Activated T-helper 1 cell treated with Interleukin-2 at 50 U/mL for 16 hours (primary cell): ENCODE measurements around the gene NRP1.

ENCODE experiments used
- DNase-seq: peaks from one replicate; pipeline ENCODE4 v3.0.0-alpha.2; 2020; ENCODE audit warnings: low read depth

Gene NRP1

DNA sequence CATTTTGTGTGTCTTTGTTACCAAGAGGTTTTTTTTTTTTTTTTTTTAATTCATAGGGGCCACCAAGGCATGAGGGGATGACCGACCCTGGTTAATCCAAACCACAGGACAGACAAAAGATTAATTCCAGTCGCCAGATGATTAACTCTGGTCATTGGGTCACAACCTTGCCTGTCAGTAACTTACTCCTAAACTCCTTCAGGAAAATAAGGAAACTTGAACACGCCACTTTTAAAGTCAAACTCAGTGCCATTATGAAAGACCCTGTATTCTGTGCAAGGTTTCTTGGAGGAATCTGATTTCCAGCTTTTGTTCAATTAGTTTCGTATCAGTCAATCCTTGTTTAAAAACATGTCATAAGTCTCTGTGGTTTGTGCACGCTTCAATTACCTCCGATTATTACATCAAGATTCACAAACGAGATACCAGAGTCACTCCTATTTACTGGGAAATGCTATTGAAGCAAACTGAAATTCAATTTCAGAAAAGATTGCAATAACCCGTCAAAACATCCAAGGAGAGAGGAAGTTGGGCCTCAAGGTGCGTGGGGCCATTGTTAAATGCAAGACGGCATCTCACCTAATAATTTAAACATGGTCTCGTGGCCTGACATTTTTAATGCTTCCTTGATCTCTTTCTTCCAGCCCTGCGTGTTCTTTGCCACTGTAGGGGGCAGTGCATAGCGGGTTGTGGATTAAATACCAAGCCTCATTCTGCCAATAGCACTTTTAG, 44.0 kb downstream of the NRP1 start:
- no peak for DNase-seq

DNA sequence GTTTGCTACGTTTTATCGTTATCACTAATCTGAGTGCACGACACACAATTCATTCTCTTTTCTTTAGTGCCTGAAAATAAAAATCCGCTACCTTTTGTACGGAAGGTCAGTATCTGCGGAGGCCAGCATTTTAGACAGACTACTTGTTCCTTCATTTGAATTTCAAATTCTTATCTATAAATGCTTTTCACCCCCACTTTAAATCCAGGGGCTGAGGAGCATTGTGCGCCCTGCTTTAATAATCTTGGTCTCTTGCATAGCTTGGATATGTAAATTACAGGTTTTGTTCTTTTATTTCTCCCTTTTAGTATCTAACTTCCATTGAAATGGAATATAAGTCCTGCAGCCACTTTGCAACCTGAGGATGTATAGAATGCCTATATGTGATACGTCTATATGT, 44.7 kb downstream of the NRP1 start:
- DNase-seq: no peak

DNA sequence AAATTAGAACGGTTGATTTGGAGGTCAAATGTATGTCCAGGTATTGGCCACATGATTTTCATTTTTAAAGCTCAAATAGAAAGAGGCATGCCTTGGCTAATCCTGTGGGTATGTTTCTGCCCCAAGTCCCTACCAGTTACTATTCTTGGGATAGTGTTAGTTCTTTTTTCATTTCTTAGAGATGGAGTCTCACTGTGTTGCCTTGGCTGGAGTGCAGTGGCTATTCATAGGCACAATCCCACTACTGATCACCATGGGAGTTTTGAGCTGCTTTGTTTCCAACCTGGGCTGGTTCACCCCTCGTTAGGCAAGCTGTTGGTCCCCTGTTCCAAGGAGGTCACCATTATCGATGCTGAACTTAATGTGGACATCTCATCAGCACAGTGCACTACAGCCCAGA, 46.3 kb downstream of the NRP1 start:
- DNase-seq: no peak

GRCh38 chr10:33287112-33287511, 47.4 kb downstream of the NRP1 start:
- no peak for DNase-seq

DNA sequence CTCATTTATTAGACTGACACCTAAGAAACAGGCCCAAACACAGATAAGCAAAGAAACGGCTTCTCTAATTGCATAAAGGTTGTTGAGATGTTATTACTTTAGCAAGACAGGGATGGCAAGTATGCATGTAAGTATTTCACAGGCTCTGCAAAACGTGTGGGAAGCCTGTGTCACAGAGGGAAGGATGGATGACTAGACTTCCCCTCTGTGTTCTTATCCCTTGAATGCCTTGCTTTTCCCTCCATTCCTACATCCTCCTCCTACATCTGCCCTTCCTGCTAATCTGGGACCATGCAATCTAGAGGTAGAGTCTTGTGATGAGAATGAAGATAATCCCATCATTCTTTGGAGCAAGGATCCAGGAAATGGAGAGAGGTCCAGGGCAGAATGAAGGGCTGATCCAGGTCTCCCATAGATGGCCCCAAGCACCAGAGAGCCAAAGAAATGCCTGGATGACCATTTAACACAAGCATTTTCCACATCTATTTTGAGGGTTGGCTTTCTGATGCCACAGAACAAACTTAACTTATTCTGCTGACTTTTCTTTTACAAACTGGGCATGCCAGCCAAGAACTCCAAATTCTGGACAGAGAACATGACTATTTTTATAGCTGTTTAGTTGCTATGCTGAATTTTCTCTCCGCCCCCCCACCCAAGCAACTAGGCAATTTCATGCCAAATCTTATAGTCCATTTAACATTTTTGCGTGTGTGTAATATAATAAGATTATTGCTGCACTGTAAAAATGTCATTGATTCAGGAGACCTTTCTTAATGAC, 48.1 kb downstream of the NRP1 start:
- no peak for DNase-seq

DNA sequence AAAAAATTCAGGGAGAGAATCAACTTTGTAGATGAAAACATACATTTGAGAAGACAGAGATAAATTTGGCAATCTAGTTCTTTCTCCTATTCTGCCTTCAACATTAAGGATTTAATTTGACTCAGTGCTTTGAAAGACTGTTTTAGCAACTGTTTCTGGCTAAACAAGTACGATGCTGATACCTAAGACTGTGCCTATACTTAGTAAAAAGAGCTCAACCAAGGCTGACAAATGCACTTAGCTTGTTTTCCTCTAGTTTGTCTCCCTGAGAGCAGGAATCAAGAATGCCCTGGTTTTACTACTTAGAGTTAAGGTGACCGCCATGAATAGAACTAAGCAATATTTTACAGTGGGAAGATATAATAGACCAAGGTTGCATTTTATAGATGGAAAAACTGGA, 49.5 kb downstream of the NRP1 start:
- no peak for DNase-seq

GRCh38 chr10:33279811-33280602, 54.5 kb downstream of the NRP1 start:
- DNase-seq: no peak

DNA sequence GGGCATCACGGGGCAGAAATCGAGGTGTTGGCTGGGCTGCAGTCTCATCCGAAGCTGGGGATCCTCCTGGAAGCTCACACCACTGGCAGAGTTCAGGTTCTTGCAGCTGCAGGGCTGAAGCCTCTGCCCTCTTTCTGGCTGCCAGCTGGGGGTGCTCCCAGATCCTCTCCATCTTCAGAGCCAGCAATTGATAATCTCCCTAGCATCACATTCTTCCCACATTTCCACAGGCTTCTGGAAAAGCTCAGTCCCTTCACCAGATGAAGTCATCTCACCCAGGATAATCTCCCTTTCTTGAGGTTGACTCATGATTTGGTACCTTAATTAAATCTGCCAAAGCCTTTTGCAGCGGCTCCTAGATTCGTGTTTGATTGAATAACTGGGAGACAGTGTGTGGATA, 55.2 kb downstream of the NRP1 start:
- no peak for DNase-seq

DNA sequence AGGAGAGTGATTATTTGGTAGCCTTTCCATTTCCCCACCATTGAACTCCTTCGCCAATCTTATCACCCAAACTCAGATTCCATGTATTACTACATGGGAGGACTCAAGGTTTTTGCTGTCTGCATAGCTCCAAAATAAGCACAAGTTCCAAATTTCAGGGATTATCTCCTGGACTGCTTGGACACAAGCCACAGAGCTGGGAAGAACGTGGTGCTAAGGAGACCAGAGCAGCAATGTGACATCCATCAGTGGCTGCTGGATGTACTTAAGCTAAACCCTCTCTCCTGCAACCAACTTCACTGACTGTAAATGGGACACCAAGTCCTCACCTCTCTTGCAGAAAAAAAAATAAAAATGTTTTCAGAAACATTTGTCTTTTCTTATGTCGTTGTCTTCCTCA, 56.3 kb downstream of the NRP1 start:
- no peak for DNase-seq

DNA sequence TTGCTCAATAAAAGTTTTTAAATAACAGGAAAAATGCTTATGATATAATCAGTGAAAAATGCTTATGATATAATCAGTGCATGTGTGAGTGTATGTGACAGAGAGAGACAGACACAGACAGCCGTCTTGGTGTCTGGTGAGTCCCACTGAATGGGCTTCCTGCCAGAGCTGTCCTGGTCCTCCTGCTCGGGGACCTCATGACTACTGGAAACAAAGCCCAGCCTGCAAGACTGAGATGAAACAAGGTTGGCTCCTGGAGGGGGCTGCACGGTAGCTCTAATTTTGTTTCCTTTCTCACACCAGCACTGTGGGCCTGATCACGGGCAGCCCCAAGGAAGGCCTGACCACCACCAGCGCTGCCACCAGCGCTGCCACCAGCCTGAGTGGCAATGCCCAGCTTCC, 57.3 kb downstream of the NRP1 start:
- no peak for DNase-seq

DNA sequence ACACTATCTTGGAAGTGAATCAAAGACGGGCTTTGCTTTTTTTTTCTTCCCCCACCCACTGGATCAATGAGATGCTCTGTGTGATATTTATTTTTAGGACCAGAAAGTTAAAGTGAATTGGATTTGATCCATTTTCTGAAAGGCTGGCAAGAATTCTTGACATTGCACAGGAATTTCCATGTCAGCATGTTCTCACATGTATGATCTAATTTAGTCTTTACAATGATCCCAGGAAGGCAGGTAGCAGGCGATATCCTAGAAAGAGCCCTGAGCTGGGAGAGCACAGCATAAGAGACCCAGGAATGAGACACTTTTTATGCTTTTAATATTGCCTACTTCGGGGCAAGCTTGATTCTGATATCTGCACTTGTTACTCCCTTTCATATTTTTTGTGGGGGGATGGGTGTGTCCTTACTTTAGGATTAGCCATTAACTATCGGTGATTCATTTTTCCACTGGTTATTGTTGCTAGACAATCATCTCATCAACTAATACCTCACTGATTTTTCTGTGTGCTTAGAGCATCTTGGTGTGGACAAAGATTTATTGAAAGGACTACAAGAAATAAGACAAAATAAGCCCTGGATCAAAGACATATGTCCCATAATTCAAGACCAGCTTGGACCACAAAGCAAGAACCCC, 58.1 kb downstream of the NRP1 start:
- no peak for DNase-seq

- DNase-seq: no peak
Observed at GRCh38 chr10:33274096-33274785, 60.2 kb downstream of the NRP1 start.

- DNase-seq: no peak
Observed at GRCh38 chr10:33273295-33274002, 61.0 kb downstream of the NRP1 start.

DNA sequence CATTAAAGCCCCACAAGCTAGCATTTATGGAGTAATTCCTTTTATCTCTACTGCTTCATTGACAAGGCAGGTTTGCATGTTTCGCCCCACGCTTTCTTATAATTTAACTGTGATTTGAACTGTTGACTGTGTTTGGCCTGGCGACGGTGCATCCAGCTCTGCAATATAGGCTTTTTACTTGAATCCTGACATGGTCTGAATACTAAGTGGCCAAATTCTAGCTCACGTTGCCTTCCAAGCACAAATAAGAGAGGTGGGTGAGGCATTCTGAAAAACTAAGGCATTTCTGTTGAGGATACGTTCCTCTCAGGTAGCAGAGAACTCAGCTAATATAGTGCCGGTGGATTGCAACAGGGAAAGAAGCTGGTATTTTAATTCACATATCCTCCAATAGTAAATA, 61.8 kb downstream of the NRP1 start:
- DNase-seq: no peak

- DNase-seq: no peak
Observed at GRCh38 chr10:33271969-33272583, 62.4 kb downstream of the NRP1 start.

- DNase-seq: no peak
Observed at GRCh38 chr10:33270971-33271370, 63.5 kb downstream of the NRP1 start.

DNA sequence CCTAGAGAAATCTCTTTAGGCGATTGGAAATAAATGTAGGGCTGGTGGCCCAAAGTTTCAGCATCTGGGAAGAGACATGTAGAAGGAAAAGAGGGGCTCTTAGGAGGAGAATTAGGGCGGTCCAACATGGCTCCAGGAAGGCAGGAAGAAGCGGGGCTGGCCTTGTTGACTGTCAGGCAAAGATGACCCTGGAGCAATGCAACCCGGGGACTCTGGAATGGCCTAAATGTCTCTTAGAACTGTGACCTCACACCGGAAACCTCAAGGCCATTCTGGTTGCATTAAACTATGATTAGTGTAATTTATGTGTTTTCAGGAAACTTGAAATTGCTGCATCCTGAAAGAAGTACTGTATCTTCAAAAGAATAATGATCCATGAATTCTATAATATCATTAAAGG, 66.8 kb downstream of the NRP1 start:
- DNase-seq: no peak

DNA sequence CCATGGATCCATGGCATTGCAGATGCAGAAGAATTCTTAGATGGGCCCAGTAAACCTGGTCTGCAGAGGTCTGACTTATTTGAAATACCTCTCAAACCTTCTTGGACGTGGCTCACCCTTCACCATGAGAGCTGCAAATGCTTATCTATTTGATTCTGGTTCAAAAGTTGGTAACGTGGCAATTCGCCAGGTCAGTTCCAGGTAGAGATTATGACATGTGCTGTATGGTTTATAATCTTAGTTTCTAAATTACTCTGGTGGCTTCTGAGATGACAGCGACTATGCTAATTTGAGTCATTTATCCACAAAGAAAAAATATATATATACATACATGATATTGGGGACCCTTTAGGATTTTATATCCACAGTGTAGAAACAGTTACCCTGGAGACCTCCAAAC, 68.8 kb downstream of the NRP1 start:
- DNase-seq: no peak

DNA sequence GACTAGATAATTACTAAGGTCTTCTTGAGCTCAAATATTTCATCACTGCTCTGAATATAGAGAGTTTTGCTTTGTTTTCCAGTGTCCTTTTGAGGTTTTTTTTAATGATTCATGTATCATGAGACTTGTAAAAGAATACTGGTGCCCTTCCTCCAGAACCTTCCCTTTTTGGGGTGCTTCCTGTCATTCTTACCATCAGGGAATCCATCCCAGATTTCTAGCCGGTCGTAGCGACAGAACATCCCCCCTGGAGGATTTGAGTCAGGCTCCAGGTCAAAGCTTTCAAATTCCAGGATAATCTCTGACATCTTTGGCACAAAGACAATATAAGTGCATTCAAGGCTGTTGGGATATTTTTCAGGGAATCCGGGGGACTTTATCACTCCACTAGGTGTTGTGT, 71.0 kb downstream of the NRP1 start:
- no peak for DNase-seq

DNA sequence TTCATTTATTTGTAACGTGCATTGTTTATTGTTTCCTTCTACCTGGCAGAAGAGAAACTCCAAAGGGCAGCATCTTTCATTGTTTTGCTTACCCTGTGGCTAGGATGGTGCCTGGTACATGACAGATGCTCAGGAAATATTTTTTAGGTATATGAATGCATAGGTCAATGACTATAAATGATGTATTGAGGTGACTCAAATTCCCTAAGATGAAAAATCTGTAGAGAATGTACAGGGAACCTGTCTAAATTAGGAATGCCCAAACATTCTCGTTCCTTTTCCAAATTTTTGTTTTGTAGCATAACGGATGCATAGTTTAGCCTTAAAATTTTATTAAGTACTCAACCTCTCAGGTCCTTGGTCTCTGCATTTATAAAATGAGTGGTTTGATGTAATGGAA, 71.6 kb downstream of the NRP1 start:
- no peak for DNase-seq
